Panc1 (cell line): ENCODE data around the gene LPAR6. TPM values are rescaled to one million over a fixed set of nuclear protein-coding genes. Genes with fewer than 3 reads are reported as not detected.

Source experiments
- ATAC-seq: fragments of 200-7000 bp; cut with Tn5 transposase; 2 replicates; pipeline ENCODE4 v1.9.1; 2020; ENCODE audit warnings: mild to moderate bottlenecking, moderate library complexity
- BruUV-seq: library from RNA; stranded (reverse); fragments of 400-500 nt; replicated peaks from 2 replicates; lab custom pipeline; 2021; lab: Mats Ljungman, UMichigan
- CTCF ChIA-PET: fragments of 300-600 bp; sonication (Branson Sonifier 250); formaldehyde crosslinking; loops from one replicate; lab custom pipeline; 2022; ENCODE audit warnings: antibody characterized with exemption; lab: Charles Lee
- POLR2A ChIA-PET: fragments of 300-600 bp; sonication (Branson Sonifier 250); formaldehyde crosslinking; loops from one replicate; lab custom pipeline; 2022; ENCODE audit warnings: antibody characterized with exemption; lab: Charles Lee
- DNase-seq: peaks from one replicate; pipeline ENCODE4 v3.0.0-alpha.2; 2010; ENCODE audit warnings: low read depth, low spot score
- H3K27ac ChIP-seq: 2 replicates; pipeline ENCODE4 v1.5.1; 2011; ENCODE audit warnings: mild to moderate bottlenecking, low read length, inconsistent platforms
- H3K27me3 ChIP-seq: fragments of 200-500 bp; sonication (Bioruptor generic); 2 replicates; pipeline ENCODE4 v1.6.0; 2014; ENCODE audit warnings: low read length, inconsistent platforms; ENCODE audit not compliant: control insufficient read depth, insufficient read depth
- H3K36me3 ChIP-seq: fragments of 200-500 bp; sonication (Bioruptor generic); 2 replicates; pipeline ENCODE4 v1.5.1; 2014; ENCODE audit warnings: inconsistent platforms, mild to moderate bottlenecking, low read length, moderate library complexity; ENCODE audit not compliant: control insufficient read depth, insufficient read depth
- H3K4me1 ChIP-seq: 2 replicates; pipeline ENCODE4 v1.5.1; 2011; ENCODE audit warnings: inconsistent platforms, mild to moderate bottlenecking, low read length, moderate library complexity; ENCODE audit not compliant: control insufficient read depth, insufficient read depth
- H3K4me3 ChIP-seq, 2 experiments: 2 replicates each; pipeline ENCODE4 v1.5.1; 2011 to 2012; ENCODE audit warnings: low read depth in 2 of 2, low read length in 2 of 2, mild to moderate bottlenecking in 2 of 2, inconsistent platforms in 1 of 2, moderate library complexity in 1 of 2
- H3K9me3 ChIP-seq: fragments of 200-500 bp; sonication (Bioruptor generic); 2 replicates; pipeline ENCODE4 v1.5.1; 2014; ENCODE audit warnings: low read depth, mild to moderate bottlenecking, inconsistent platforms, low read length, moderate library complexity; ENCODE audit not compliant: control insufficient read depth, insufficient read depth
- POLR2AphosphoS5 ChIP-seq: IDR thresholded peaks from 2 replicates; pipeline ENCODE4 v1.6.1; 2012; ENCODE audit warnings: mild to moderate bottlenecking, low read depth, low read length, moderate library complexity
- REST ChIP-seq, 2 experiments: IDR thresholded peaks; 2 replicates each; pipeline ENCODE4 v1.6.1; 2011 to 2012; ENCODE audit warnings: low read depth in 2 of 2, control low read depth in 1 of 2, low read length in 1 of 2, mild to moderate bottlenecking in 1 of 2, moderate library complexity in 1 of 2; ENCODE audit not compliant: insufficient read depth in 1 of 2
- SIN3A ChIP-seq: IDR thresholded peaks from 2 replicates; pipeline ENCODE4 v1.6.1; 2012; ENCODE audit warnings: low read depth, mild to moderate bottlenecking, low read length, moderate library complexity, borderline replicate concordance; ENCODE audit not compliant: insufficient read depth
- TCF7L2 ChIP-seq: IDR thresholded peaks from 2 replicates; pipeline ENCODE4 v1.6.1; 2011; ENCODE audit warnings: mild to moderate bottlenecking, low read depth, low read length, inconsistent platforms
- in situ Hi-C: cut with HindIII; loops from 2 replicates; pipeline ENCODE4 v1.10.0; 2016; ENCODE audit warnings: low sequenced_read_pairs, low pct_unique_long_range_greater_than_20kb
- intact Hi-C: fragments of 100-400 bp; cut with micrococcal nuclease; formaldehyde crosslinking; loops from one replicate; pipeline ENCODE4 v1.10.0; 2022; ENCODE audit not compliant: unreplicated experiment
- total RNA-seq: library from RNA; stranded (reverse); gene quantifications from one replicate; pipeline ENCODE4 v1.2.1, GENCODE V29; 2021; ENCODE audit not compliant: unreplicated experiment
- TF ChIP-seq, protein P1 (sequence below): fragments of 450-650 bp; IDR thresholded peaks from 2 replicates; pipeline ENCODE4 v1.5.1; 2017; ENCODE audit warnings: mild to moderate bottlenecking

LPAR6 gene
- total RNA-seq, 1 experiment from 2014 or later: 3.9 TPM

GRCh38 chr13:48403151-48403631 is 9.7 kb downstream of the LPAR6 start:
- intact Hi-C loops: no loop called here
- ChIA-PET POLR2A (no interaction called here), CTCF (no interaction called here)
- no TSS peak for BruUV-seq
- H3K36me3 ChIP-seq: no peaks in the 10 kb centered on the region
- in situ Hi-C loops: no loop called here
- no peak overlapping the region for H3K27ac ChIP-seq
- no peaks in the 10 kb centered on the region for H3K9me3 ChIP-seq
- ATAC-seq: no peak
- H3K27me3 ChIP-seq: no peaks in the 10 kb centered on the region
- TF ChIP-seq SIN3A (no peak), POLR2AphosphoS5 (no peak)
- DNase-seq: no peak
- H3K4me3 ChIP-seq: no peak overlapping the region
- H3K4me1 ChIP-seq: peaks cover 16% of the 10 kb centered on the region

DNA sequence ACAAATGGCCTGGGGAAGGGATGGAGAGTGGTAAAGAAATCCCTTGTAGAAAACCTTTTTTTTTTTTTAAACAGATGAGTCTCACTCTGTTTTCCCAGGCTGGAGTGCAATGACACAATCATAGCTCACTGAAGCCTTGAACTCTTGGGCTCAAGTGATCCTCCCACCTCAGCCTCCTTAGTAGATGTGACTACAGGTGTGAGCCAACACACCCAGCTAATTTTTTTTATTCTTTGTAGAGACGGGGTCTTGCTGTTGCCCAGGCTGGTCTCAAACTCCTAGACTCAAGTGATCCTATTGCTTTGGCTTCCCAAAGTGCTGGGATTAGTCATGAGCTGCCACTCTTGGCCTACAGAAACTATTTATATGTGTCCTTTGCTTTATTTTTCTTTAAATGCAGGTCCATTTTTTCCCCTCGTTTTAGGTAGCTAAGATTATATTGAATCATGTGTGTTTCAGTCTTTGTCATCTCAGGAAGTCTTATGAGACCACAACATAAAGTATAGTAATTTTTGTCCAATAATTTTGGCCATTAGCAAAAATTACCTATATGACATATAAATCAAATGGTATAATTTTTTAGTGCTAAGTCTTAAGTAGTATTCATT is 10.5 kb downstream of the LPAR6 start:
- H3K9me3 ChIP-seq: no peaks in the 10 kb centered on the region
- H3K36me3 ChIP-seq: no peaks in the 10 kb centered on the region
- ATAC-seq (no peak), DNase-seq (no peak)
- no peak overlapping the region for H3K27ac ChIP-seq
- POLR2A ChIA-PET: no interaction called here
- BruUV-seq: no TSS peak
- H3K27me3 ChIP-seq: no peaks in the 10 kb centered on the region
- in situ Hi-C loops (no loop called here), intact Hi-C loops (no loop called here)
- H3K4me3 ChIP-seq: no peak overlapping the region
- no peak for TF ChIP-seq SIN3A
- TF ChIP-seq POLR2AphosphoS5: no peak
- TF ChIP-seq TCF7L2: no peak
- no peak for TF ChIP-seq REST (IDR thresholded peaks at IDR 0.05; ENCODE audit: insufficient read depth in 1 of 2, low read depth in 2 of 2, low read length in 1 of 2)
- TF ChIP-seq, protein P1, sequence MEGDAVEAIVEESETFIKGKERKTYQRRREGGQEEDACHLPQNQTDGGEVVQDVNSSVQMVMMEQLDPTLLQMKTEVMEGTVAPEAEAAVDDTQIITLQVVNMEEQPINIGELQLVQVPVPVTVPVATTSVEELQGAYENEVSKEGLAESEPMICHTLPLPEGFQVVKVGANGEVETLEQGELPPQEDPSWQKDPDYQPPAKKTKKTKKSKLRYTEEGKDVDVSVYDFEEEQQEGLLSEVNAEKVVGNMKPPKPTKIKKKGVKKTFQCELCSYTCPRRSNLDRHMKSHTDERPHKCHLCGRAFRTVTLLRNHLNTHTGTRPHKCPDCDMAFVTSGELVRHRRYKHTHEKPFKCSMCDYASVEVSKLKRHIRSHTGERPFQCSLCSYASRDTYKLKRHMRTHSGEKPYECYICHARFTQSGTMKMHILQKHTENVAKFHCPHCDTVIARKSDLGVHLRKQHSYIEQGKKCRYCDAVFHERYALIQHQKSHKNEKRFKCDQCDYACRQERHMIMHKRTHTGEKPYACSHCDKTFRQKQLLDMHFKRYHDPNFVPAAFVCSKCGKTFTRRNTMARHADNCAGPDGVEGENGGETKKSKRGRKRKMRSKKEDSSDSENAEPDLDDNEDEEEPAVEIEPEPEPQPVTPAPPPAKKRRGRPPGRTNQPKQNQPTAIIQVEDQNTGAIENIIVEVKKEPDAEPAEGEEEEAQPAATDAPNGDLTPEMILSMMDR: no peak
- peaks cover 16% of the 10 kb centered on the region for H3K4me1 ChIP-seq
- CTCF ChIA-PET: no interaction called here

GRCh38 chr13:48401480-48401879 is 11.4 kb downstream of the LPAR6 start:
- intact Hi-C loops (no loop called here), in situ Hi-C loops (no loop called here)
- no peaks in the 10 kb centered on the region for H3K36me3 ChIP-seq
- no peaks in the 10 kb centered on the region for H3K27me3 ChIP-seq
- no peak for ATAC-seq
- CTCF ChIA-PET: no interaction called here
- H3K9me3 ChIP-seq: no peaks in the 10 kb centered on the region
- H3K27ac ChIP-seq: peak overlapping the region; percentile 57; the same call in 1 of the 2 replicates
- POLR2A ChIA-PET: no interaction called here
- no peak overlapping the region for H3K4me3 ChIP-seq
- TF ChIP-seq POLR2AphosphoS5 (no peak), TCF7L2 (no peak), SIN3A (no peak), REST (IDR thresholded peaks at IDR 0.05; ENCODE audit: insufficient read depth in 1 of 2, low read depth in 2 of 2, low read length in 1 of 2) (no peak)
- TF ChIP-seq, protein P1: no peak
- peaks cover 16% of the 10 kb centered on the region for H3K4me1 ChIP-seq
- no peak for DNase-seq
- no TSS peak for BruUV-seq
